HUES64 (cell line): Measurements from ENCODE around the gene ANKRD13B.

Source experiments
- H3K27ac ChIP-seq: 2 replicates; pipeline ENCODE4 v1.7.0; 2013; ENCODE audit warnings: low read depth, low read length, inconsistent platforms
- H3K27me3 ChIP-seq: 2 replicates; pipeline ENCODE4 v1.6.1; 2013; ENCODE audit warnings: mild to moderate bottlenecking, low read length; ENCODE audit not compliant: insufficient read depth
- H3K36me3 ChIP-seq: 2 replicates; pipeline ENCODE4 v1.6.1; 2013; ENCODE audit warnings: mild to moderate bottlenecking, low read length; ENCODE audit not compliant: insufficient read depth
- H3K4me1 ChIP-seq: 2 replicates; pipeline ENCODE4 v1.6.1; 2013; ENCODE audit warnings: mild to moderate bottlenecking, low read length, moderate library complexity; ENCODE audit not compliant: insufficient read depth
- H3K4me3 ChIP-seq: 2 replicates; pipeline ENCODE4 v1.5.1; 2013; ENCODE audit warnings: mild to moderate bottlenecking, low read length, moderate library complexity
- H3K9ac ChIP-seq: 2 replicates; pipeline ENCODE4 v1.6.1; 2013; ENCODE audit warnings: mild to moderate bottlenecking, low read depth, low read length
- H3K9me3 ChIP-seq: 2 replicates; pipeline ENCODE4 v1.6.1; 2013; ENCODE audit warnings: low read depth, low read length; ENCODE audit not compliant: insufficient read depth
- WGBS: fragments of 150-250, 120-280 bp; methylation state at CpG from one replicate; pipeline ENCODE4 v1.1.7; 2013; ENCODE audit warnings: missing lambda C conversion rate; 5-methylcytosine and 5-hydroxymethylcytosine counted together

Gene ANKRD13B

GRCh38 chr17:29561554-29562517 is 31.1 kb upstream of the ANKRD13B start:
- peaks cover 34% of the 10 kb centered on the region for H3K27me3 ChIP-seq
- H3K36me3 ChIP-seq, result no peaks in the 10 kb centered on the region
- H3K9ac ChIP-seq, result no peak overlapping the region
- no peaks in the 10 kb centered on the region for H3K9me3 ChIP-seq
- WGBS, result 90% methylated on average over 17 of the region's 17 CpGs
- H3K4me3 ChIP-seq, result no peak overlapping the region
- no peak overlapping the region for H3K27ac ChIP-seq
- no peaks in the 10 kb centered on the region for H3K4me1 ChIP-seq

GRCh38 chr17:29562615-29563014 is 30.3 kb upstream of the ANKRD13B start:
- H3K27ac ChIP-seq, result no peak overlapping the region
- no peaks in the 10 kb centered on the region for H3K4me1 ChIP-seq
- H3K9me3 ChIP-seq, result no peaks in the 10 kb centered on the region
- 88% methylated on average over 18 of the region's 18 CpGs for WGBS
- no peak overlapping the region for H3K4me3 ChIP-seq
- H3K9ac ChIP-seq, result no peak overlapping the region
- H3K36me3 ChIP-seq, result no peaks in the 10 kb centered on the region
- H3K27me3 ChIP-seq, result peaks cover 42% of the 10 kb centered on the region

GRCh38 chr17:29563816-29564215 is 29.1 kb upstream of the ANKRD13B start:
- peaks cover 48% of the 10 kb centered on the region for H3K27me3 ChIP-seq
- no peaks in the 10 kb centered on the region for H3K36me3 ChIP-seq
- H3K4me3 ChIP-seq, result no peak overlapping the region
- H3K27ac ChIP-seq, result no peak overlapping the region
- 83% methylated on average over 1 of the region's 3 CpGs for WGBS
- no peaks in the 10 kb centered on the region for H3K4me1 ChIP-seq
- no peaks in the 10 kb centered on the region for H3K9me3 ChIP-seq
- H3K9ac ChIP-seq, result no peak overlapping the region

DNA sequence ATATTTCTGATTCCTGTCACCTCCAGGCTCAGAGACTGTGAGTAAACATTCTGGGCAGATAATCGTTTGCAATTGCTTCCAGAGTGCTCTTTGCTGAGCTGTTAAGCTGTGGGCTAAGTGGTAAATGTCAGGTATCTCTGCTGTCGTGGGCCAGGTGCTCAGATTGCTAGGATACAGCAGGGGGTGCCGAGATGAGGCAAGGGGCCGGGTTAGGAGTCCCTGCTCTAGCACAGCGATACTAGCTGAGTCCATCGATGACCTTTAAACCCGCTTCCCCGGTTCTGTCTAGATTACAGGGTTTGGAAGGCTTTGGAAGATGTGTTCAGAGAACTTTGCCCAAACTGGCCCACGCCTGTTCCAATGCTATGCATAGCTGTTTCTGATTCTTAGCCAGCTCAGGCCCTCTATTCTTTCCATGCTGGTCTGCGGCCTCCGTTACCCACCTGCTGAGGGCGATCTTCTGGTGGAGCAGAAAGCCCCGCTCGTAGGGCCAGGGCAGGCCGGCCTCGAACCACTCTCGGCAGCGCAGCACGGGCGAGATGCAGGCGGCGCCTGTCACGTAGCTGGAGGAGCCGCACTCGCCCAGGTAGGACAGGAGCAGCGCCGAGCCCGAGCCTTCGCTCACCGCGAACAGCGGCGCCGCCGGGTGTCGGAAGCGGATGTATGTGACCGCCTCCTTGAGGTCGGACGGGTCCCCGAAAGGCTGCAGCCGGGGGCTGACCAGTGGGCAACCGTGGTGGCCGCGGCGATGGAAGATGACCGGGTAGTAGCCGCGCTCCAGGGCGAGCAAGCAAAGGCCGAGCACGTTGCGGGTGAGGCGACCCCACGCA is 27.1 kb upstream of the ANKRD13B start:
- Histone ChIP-seq H3K4me3 (peak overlapping the region; percentile 75), H3K4me1 (peaks cover 4% of the 10 kb centered on the region; the same call in 1 of the 2 replicates), H3K9me3 (no peaks in the 10 kb centered on the region), H3K36me3 (no peaks in the 10 kb centered on the region), H3K9ac (no peak overlapping the region; the same call in 1 of the 2 replicates), H3K27ac (no peak overlapping the region), H3K27me3 (peaks cover 59% of the 10 kb centered on the region)
- WGBS, result 9% methylated on average over 55 of the region's 55 CpGs

DNA sequence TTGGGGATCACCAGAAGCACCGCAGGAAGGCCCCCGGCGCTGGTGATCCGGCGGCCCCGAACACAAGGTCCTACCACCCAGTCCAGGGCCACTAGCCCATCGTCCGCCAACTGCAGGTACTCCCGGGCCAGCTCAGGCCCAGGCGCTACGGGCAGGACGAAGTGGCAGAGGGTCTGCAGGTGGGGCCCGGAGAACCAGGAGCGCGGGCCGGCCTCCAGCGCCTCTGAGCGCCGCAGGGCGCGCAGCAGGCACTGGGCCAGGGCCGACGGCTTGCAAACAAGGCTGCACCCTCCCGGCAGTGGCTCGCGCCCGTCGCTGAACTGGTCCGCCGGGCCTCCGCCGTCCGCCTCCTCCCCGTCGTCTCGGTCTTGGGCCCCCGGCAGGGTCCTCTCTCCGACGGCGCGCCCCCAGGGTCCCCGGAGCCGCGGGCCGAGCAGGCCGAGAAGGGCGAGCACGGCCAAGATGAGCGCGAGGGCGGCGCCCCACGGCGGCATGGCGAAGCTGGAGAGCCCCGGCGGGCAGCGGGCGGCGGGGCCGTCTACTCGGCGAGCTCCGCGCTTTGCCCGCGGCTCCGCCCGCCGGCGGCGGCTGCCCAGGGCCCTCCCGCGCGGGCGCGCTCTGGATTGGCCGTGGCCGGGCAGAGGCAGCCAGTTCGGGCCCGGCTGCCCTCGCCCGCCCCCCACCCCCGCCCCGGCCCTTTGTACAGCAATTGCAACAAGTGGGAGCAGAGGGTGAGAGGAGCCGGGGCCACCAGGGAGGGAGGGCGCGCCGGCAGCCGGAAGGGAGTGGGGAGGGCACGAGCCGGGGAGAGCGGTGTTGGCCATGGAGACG is 26.2 kb upstream of the ANKRD13B start, which contains the start of gene ABHD15:
ABHD15 (minus strand) TSS at position 565 of the 831 bp plus-strand sequence; CDS start at position 494, 71 bp downstream.
- H3K9me3 ChIP-seq, result no peaks in the 10 kb centered on the region
- H3K27ac ChIP-seq, result no peak within 1 kb of the TSS
- no peaks in the 10 kb centered on the region for H3K36me3 ChIP-seq
- H3K4me3 ChIP-seq, result peak within 1 kb of the TSS; percentile 75
- no peak within 1 kb of the TSS; the same call in 1 of the 2 replicates for H3K9ac ChIP-seq
- peaks cover 66% of the 10 kb centered on the region for H3K27me3 ChIP-seq
- 1% methylated on average over 94 of the region's 94 CpGs for WGBS
- H3K4me1 ChIP-seq, result peaks cover 4% of the 10 kb centered on the region; the same call in 1 of the 2 replicates

DNA sequence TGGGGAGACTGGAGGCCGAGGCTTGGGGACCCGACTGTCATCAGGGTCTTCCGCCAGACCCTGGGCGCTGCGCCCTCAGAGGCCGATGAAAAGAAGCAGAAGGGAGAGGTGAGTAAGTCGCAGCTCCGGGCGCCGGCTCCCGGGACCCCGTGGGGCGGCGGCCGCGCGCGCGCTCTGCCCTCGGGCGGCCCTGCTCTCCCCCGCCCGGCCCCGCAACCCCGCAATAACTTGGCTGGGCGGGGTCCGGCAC is 25.7 kb upstream of the ANKRD13B start:
- peaks cover 68% of the 10 kb centered on the region for H3K27me3 ChIP-seq
- under 1% methylated on average over 27 of the region's 27 CpGs for WGBS
- H3K27ac ChIP-seq, result no peak overlapping the region
- H3K4me3 ChIP-seq, result peak overlapping the region; percentile 75
- H3K9ac ChIP-seq, result no peak overlapping the region
- H3K4me1 ChIP-seq, result peaks cover 4% of the 10 kb centered on the region; the same call in 1 of the 2 replicates
- H3K36me3 ChIP-seq, result no peaks in the 10 kb centered on the region
- no peaks in the 10 kb centered on the region for H3K9me3 ChIP-seq

- H3K36me3 ChIP-seq, result no peaks in the 10 kb centered on the region
- no peak overlapping the region; the same call in 1 of the 2 replicates for H3K27ac ChIP-seq
- H3K27me3 ChIP-seq, result peaks cover 70% of the 10 kb centered on the region
- H3K4me3 ChIP-seq, result peak overlapping the region; percentile 75
- peaks cover 4% of the 10 kb centered on the region; the same call in 1 of the 2 replicates for H3K4me1 ChIP-seq
- H3K9me3 ChIP-seq, result no peaks in the 10 kb centered on the region
- peak overlapping the region; percentile 20 for H3K9ac ChIP-seq
- under 1% methylated on average over 63 of the region's 63 CpGs for WGBS
These were observed 25.2 kb upstream of the ANKRD13B start for GRCh38 chr17:29567554-29568330.

- H3K9me3 ChIP-seq, result no peaks in the 10 kb centered on the region
- no peak within 1 kb of the TSS; the same call in 1 of the 2 replicates for H3K27ac ChIP-seq
- H3K4me3 ChIP-seq, result peak within 1 kb of the TSS; percentile 81
- H3K36me3 ChIP-seq, result no peaks in the 10 kb centered on the region
- WGBS, result under 1% methylated on average over 85 of the region's 85 CpGs
- peak within 1 kb of the TSS; percentile 70 for H3K9ac ChIP-seq
- H3K27me3 ChIP-seq, result peaks cover 70% of the 10 kb centered on the region
- peaks cover 8% of the 10 kb centered on the region for H3K4me1 ChIP-seq
These were observed 24.3 kb upstream of the ANKRD13B start, which contains the start of gene TP53I13 for GRCh38 chr17:29568331-29569244. TSS of gene TP53I13 (plus strand) at chr17:29568701. CDS start at chr17:29568759, 58 bp downstream.

- Histone ChIP-seq H3K27ac (no peak overlapping the region), H3K4me1 (peaks cover 8% of the 10 kb centered on the region), H3K4me3 (peak overlapping the region; percentile 81), H3K27me3 (peaks cover 64% of the 10 kb centered on the region), H3K9me3 (no peaks in the 10 kb centered on the region), H3K9ac (peak overlapping the region; percentile 70), H3K36me3 (peaks cover 4% of the 10 kb centered on the region; the same call in 1 of the 2 replicates)
- WGBS, result 68% methylated on average over 14 of the region's 14 CpGs
These were observed 23.5 kb upstream of the ANKRD13B start for GRCh38 chr17:29569245-29569950.
